ENCODE measurements around the gene ZNF282.

The ZNF282 gene

GRCh38 chr7:149226840-149227494, 31.6 kb downstream of the ZNF282 start:
- no peak for ATAC-seq
- no peak for TF ChIP-seq TOX (CRISPR knock-in tag; IDR thresholded peaks at IDR 0.05; ENCODE audit: borderline replicate concordance)
- no peak for TF ChIP-seq ZC3H10 (CRISPR knock-in tag; IDR thresholded peaks at IDR 0.05)
- TF ChIP-seq GLIS3 (CRISPR knock-in tag; IDR thresholded peaks at IDR 0.05), result no peak
- no peak for TF ChIP-seq ZFP30 (CRISPR knock-in tag; IDR thresholded peaks at IDR 0.05)
- no peak for TF ChIP-seq TCF4 (CRISPR knock-in tag; IDR thresholded peaks at IDR 0.05; ENCODE audit: borderline replicate concordance)
- no peak for TF ChIP-seq ZNF70 (CRISPR knock-in tag; IDR thresholded peaks at IDR 0.05)
- no peak for TF ChIP-seq ISL1 (CRISPR knock-in tag; IDR thresholded peaks at IDR 0.05)
- TF ChIP-seq ZNF8 (CRISPR knock-in tag; IDR thresholded peaks at IDR 0.05), result no peak
- TF ChIP-seq TSHZ2 (CRISPR knock-in tag; IDR thresholded peaks at IDR 0.05), result no peak
- TF ChIP-seq ARNTL (CRISPR knock-in tag; IDR thresholded peaks at IDR 0.05; ENCODE audit: borderline replicate concordance, low read depth), result no peak
- TF ChIP-seq, protein P1, sequence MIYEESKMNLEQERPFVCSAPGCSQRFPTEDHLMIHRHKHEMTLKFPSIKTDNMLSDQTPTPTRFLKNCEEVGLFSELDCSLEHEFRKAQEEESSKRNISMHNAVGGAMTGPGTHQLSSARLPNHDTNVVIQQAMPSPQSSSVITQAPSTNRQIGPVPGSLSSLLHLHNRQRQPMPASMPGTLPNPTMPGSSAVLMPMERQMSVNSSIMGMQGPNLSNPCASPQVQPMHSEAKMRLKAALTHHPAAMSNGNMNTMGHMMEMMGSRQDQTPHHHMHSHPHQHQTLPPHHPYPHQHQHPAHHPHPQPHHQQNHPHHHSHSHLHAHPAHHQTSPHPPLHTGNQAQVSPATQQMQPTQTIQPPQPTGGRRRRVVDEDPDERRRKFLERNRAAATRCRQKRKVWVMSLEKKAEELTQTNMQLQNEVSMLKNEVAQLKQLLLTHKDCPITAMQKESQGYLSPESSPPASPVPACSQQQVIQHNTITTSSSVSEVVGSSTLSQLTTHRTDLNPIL (CRISPR knock-in tag; IDR thresholded peaks at IDR 0.05; ENCODE audit: low read depth), result no peak
- TF ChIP-seq ZNF565 (CRISPR knock-in tag; conservative IDR thresholded peaks at IDR 0.05; ENCODE audit: low read depth), result no peak

GRCh38 chr7:149228831-149229471, 33.6 kb downstream of the ZNF282 start:
- peak; percentile 15 for ATAC-seq
- TF ChIP-seq ESRRG (CRISPR knock-in tag; IDR thresholded peaks at IDR 0.05) (no peak), ZNF70 (CRISPR knock-in tag; IDR thresholded peaks at IDR 0.05) (no peak), ZNF565 (CRISPR knock-in tag; conservative IDR thresholded peaks at IDR 0.05; ENCODE audit: low read depth) (no peak), SNAI2 (CRISPR knock-in tag; IDR thresholded peaks at IDR 0.05) (no peak), ZFP3 (CRISPR knock-in tag; IDR thresholded peaks at IDR 0.05) (no peak), ISL1 (CRISPR knock-in tag; IDR thresholded peaks at IDR 0.05) (no peak), TOX (CRISPR knock-in tag; IDR thresholded peaks at IDR 0.05; ENCODE audit: borderline replicate concordance) (no peak)
- TF ChIP-seq, protein P1 (CRISPR knock-in tag; IDR thresholded peaks at IDR 0.05; ENCODE audit: low read depth), result no peak
- TF ChIP-seq, protein P2, sequence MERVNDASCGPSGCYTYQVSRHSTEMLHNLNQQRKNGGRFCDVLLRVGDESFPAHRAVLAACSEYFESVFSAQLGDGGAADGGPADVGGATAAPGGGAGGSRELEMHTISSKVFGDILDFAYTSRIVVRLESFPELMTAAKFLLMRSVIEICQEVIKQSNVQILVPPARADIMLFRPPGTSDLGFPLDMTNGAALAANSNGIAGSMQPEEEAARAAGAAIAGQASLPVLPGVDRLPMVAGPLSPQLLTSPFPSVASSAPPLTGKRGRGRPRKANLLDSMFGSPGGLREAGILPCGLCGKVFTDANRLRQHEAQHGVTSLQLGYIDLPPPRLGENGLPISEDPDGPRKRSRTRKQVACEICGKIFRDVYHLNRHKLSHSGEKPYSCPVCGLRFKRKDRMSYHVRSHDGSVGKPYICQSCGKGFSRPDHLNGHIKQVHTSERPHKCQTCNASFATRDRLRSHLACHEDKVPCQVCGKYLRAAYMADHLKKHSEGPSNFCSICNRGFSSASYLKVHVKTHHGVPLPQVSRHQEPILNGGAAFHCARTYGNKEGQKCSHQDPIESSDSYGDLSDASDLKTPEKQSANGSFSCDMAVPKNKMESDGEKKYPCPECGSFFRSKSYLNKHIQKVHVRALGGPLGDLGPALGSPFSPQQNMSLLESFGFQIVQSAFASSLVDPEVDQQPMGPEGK (CRISPR knock-in tag; IDR thresholded peaks at IDR 0.05; ENCODE audit: borderline replicate concordance), result no peak

DNA sequence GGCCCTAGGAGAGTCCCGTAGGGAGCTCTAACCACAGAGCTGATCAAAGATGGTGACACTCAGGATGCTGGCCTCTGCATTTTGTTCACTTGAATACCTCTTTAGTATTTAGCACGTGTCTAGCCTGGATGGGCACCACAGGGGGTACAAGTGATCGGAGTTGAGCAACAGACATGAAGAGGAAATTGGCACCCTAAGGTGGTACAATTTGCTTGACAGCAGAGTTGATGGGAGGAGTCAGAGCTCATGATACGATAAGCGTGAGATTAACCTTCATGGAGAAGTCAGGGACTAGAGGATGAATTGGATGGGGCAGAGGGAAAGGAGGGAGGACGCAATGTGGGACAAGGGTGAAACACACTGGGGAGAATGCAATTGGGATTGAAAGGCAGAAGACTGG, 34.2 kb downstream of the ZNF282 start:
- TF ChIP-seq GLIS3 (CRISPR knock-in tag; IDR thresholded peaks at IDR 0.05), result no peak
- TF ChIP-seq OSR1 (CRISPR knock-in tag; IDR thresholded peaks at IDR 0.05), result no peak
- TF ChIP-seq TOX (CRISPR knock-in tag; IDR thresholded peaks at IDR 0.05; ENCODE audit: borderline replicate concordance), result 0 out of 2 replicates have a peak, but pooled peaks have one; percentile 28
- no peak for TF ChIP-seq TCF4 (CRISPR knock-in tag; IDR thresholded peaks at IDR 0.05; ENCODE audit: borderline replicate concordance)
- ATAC-seq, result peak; percentile 2; the same call in 2 of the 3 replicates

DNA sequence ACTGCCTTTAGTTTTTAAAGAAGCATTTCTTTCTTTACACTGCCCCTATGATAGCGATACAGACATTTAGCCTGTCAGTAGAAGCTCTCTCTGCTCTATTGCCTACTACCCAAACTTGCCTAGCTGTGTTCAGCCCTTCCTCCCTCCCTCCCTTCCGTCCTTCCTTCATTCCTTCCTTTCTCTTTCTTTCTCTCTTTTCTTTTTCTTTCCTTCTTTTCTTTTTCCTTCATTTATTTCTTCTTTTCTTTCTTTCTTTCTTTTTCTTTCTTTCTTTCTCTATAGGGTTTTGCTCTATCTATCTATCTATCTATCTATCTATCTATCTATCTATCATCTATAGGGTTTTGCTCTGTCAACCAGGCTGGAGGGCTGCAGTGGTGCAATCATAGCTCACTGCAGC, 37.0 kb downstream of the ZNF282 start:
- ATAC-seq, result no peak
- TF ChIP-seq ZNF8 (CRISPR knock-in tag; IDR thresholded peaks at IDR 0.05) (no peak), CSRNP3 (CRISPR knock-in tag; IDR thresholded peaks at IDR 0.05) (no peak), ZC3H10 (CRISPR knock-in tag; IDR thresholded peaks at IDR 0.05) (no peak), PPARA (CRISPR knock-in tag; IDR thresholded peaks at IDR 0.05; ENCODE audit: borderline replicate concordance) (no peak), GLIS3 (CRISPR knock-in tag; IDR thresholded peaks at IDR 0.05) (no peak), BACH2 (CRISPR knock-in tag; IDR thresholded peaks at IDR 0.05; ENCODE audit: borderline replicate concordance) (no peak), TCF4 (CRISPR knock-in tag; IDR thresholded peaks at IDR 0.05; ENCODE audit: borderline replicate concordance) (no peak), POU6F1 (CRISPR knock-in tag; IDR thresholded peaks at IDR 0.05; ENCODE audit: borderline replicate concordance, low read depth) (no peak), ESRRG (CRISPR knock-in tag; IDR thresholded peaks at IDR 0.05) (no peak), ZNF70 (CRISPR knock-in tag; IDR thresholded peaks at IDR 0.05) (no peak), ZNF565 (CRISPR knock-in tag; conservative IDR thresholded peaks at IDR 0.05; ENCODE audit: low read depth) (no peak), CSDC2 (CRISPR knock-in tag; IDR thresholded peaks at IDR 0.05) (no peak)
- TF ChIP-seq, protein P1 (CRISPR knock-in tag; IDR thresholded peaks at IDR 0.05; ENCODE audit: low read depth), result no peak

Measured in SK-N-SH treated with all-trans-retinoic acid at 6 μM for 48 hours (cell line).